ENCODE data around the gene OGFOD2. TPM values are rescaled to one million over a fixed set of nuclear protein-coding genes. Genes with fewer than 3 reads are reported as not detected.

OGFOD2 gene
- total and polyA plus RNA-seq, 8 donors, result 14.2 to 20.8 (median 17.5) TPM

- Histone ChIP-seq H3K36me3 (peaks cover 0 to 62% of the 10 kb centered on the region in 2 donors), H3K27ac (peak overlapping the region; percentile 37 to 70), H3K4me1 (peaks cover 46 to 65% of the 10 kb centered on the region in 2 donors), H3K27me3 (no peaks in the 10 kb centered on the region), H3K4me3 (no peak overlapping the region), H3K9me3 (no peaks in the 10 kb centered on the region)
- DNase-seq, result peak in 1 of 4 donors; percentile 40
- intact Hi-C loops (cut with DNase I), result loop anchor here in 1 of 2 donors (5.0 kb wide), 1 partner anchor 254 kb away; no protein-coding TSS in a partner anchor
- TF ChIP-seq, protein P1, sequence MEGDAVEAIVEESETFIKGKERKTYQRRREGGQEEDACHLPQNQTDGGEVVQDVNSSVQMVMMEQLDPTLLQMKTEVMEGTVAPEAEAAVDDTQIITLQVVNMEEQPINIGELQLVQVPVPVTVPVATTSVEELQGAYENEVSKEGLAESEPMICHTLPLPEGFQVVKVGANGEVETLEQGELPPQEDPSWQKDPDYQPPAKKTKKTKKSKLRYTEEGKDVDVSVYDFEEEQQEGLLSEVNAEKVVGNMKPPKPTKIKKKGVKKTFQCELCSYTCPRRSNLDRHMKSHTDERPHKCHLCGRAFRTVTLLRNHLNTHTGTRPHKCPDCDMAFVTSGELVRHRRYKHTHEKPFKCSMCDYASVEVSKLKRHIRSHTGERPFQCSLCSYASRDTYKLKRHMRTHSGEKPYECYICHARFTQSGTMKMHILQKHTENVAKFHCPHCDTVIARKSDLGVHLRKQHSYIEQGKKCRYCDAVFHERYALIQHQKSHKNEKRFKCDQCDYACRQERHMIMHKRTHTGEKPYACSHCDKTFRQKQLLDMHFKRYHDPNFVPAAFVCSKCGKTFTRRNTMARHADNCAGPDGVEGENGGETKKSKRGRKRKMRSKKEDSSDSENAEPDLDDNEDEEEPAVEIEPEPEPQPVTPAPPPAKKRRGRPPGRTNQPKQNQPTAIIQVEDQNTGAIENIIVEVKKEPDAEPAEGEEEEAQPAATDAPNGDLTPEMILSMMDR (IDR thresholded peaks at IDR 0.05), result no peak
- ATAC-seq, result no peak
Observed at GRCh38 chr12:122982963-122983788, 8.1 kb downstream of the OGFOD2 start.

DNA sequence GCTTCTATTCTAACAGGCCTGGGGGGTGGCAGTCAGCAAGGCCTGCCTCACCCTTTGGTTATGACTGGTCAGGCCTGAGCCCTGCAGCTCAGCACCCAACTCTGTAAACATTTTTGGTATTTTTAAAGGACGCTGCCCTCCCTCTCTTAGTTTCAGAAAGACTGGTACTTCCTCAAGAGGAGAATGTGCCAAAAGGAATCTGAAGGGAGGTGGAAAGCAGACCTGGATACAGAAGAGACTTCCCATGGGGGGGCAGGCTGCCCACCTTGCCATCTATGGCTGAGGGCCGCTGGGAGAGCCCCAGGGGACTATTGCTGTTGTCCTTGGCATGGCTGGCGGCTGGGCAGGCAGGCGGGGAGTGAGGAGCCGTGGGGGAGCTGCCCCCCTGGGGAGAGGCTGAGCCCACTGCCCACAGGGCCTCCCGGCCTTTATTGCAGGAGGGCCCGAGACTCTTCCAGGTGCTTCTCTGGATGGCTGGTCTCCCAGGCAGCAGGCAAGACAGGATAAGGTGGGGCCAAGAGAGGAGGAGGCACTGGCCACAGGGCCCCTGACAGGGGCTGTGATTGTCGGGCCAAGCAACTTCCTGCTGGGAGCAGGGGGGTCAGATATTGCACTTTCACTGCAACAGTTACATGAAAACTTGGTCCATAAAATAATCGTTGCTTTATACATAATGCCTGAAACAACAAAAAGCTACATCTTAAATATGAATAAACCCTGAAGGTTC is 8.9 kb downstream of the OGFOD2 start:
- Histone ChIP-seq H3K9me3 (no peaks in the 10 kb centered on the region), H3K36me3 (peaks cover 0 to 64% of the 10 kb centered on the region in 2 donors), H3K4me3 (peak overlapping the region in 1 of 2 donors; percentile 4), H3K27me3 (no peaks in the 10 kb centered on the region), H3K27ac (peak overlapping the region; percentile 70 to 73), H3K4me1 (peaks cover 46 to 59% of the 10 kb centered on the region in 2 donors)
- TF ChIP-seq, protein P1 (IDR thresholded peaks at IDR 0.05), result no peak
- ATAC-seq (no peak), DNase-seq (peak in 1 of 4 donors; percentile 70)
- intact Hi-C loops (cut with DNase I), result loop anchor here in 1 of 2 donors (5.0 kb wide), 1 partner anchor 253 kb away; no protein-coding TSS in a partner anchor

- intact Hi-C loops (cut with DNase I), result loop anchor here in 1 of 2 donors (5.0 kb wide), 1 partner anchor 253 kb away; no protein-coding TSS in a partner anchor
- no peak for ATAC-seq
Observed at GRCh38 chr12:122984612-122985337, 9.7 kb downstream of the OGFOD2 start.

DNA sequence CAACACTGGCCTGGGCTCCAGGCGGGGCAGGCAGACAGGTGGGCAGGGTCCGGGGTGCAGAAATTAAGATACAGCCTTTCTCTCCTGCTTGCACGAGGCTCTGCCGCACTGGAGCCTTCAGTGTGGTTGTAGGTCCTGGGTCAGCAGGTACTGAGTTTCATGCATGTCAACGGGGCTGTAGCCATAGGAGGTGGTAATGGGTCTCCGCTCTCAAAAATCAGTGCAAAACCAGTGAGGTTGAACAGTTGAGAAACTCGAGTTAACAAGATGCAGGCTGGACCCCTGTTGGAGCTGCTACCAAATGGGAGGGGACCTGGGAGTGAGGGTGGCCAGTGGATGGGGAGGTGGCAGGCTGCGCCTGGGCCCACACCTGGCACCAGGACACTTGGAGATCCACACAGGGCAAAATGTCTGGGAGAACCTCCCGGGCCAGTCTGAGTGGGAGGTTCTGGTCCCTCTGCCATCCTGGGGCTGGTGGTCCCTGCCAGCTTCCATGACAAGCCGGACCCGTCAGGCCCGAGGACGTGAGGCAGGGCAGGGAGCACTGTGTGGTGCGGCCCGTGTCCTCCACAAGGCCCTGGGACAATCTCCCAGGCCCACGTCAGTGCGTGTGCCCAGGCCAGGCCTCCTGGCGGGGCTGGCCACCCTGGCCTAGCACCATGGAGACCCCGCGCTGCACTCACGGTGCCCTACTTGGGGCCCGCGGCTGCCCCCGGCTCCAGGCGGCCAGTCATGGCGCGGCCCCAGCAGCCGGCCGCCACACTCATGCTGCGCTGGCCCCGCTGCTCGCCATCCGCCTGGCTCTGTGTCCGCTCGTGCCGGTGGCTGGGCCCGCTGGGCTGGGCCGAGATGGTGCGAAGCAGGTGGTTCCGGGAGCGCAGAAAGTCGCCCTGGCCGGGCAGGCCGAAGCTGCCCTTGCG is 10.6 kb downstream of the OGFOD2 start:
- intact Hi-C loops (cut with DNase I), result no loop called here
- H3K27me3 ChIP-seq, result no peaks in the 10 kb centered on the region
- H3K27ac ChIP-seq, result peak overlapping the region; percentile 70 to 73
- no peak for ATAC-seq
- H3K4me1 ChIP-seq, result peaks cover 36 to 45% of the 10 kb centered on the region in 2 donors
- DNase-seq, result peak in 1 of 4 donors; percentile 44
- TF ChIP-seq, protein P1 (IDR thresholded peaks at IDR 0.05), result no peak
- H3K36me3 ChIP-seq, result peaks cover 0 to 78% of the 10 kb centered on the region in 2 donors
- no peaks in the 10 kb centered on the region for H3K9me3 ChIP-seq
- H3K4me3 ChIP-seq, result no peak overlapping the region

More at GRCh38 chr12:122984612-122985337, 9.7 kb downstream of the OGFOD2 start:
- Histone ChIP-seq H3K27me3 (no peaks in the 10 kb centered on the region), H3K36me3 (peaks cover 0 to 70% of the 10 kb centered on the region in 2 donors), H3K4me1 (peaks cover 39 to 51% of the 10 kb centered on the region in 2 donors), H3K9me3 (no peaks in the 10 kb centered on the region), H3K27ac (peak overlapping the region; percentile 70 to 73), H3K4me3 (peak overlapping the region in 1 of 2 donors; percentile 4)
- DNase-seq, result peak in 2 of 4 donors; percentile 57 to 82
- TF ChIP-seq, protein P1 (IDR thresholded peaks at IDR 0.05), result no peak

All from left lung (tissue), 10 donors.